NCI-H2227 treated with DMSO at 0.1 percent for 48 hours (cell line): ENCODE data around the gene ARL16.

Source experiments
- DNase-seq: peaks from one replicate; lab custom pipeline; 2025; lab: John Stamatoyannopoulos, UW

The ARL16 gene

GRCh38 chr17:81712468-81713003, 28.9 kb upstream of the ARL16 start:
- DNase-seq = no peak

- peak; percentile 65 for DNase-seq
Measured at GRCh38 chr17:81711814-81712467, 28.3 kb upstream of the ARL16 start, which contains the start of gene SLC25A10. Gene SLC25A10 (plus strand): TSS chr17:81712284. CDS start chr17:81712427, 143 bp downstream.

- DNase-seq = no peak
Measured at GRCh38 chr17:81710514-81711308, 27.1 kb upstream of the ARL16 start.

- DNase-seq = no peak
Measured at GRCh38 chr17:81708739-81709185, 25.2 kb upstream of the ARL16 start.

- no peak for DNase-seq
Measured at GRCh38 chr17:81707725-81708646, 24.4 kb upstream of the ARL16 start.

- DNase-seq = no peak
Measured at GRCh38 chr17:81706757-81707624, 23.4 kb upstream of the ARL16 start.

GRCh38 chr17:81706232-81706611, 22.6 kb upstream of the ARL16 start:
- DNase-seq = no peak

- no peak for DNase-seq
Measured at GRCh38 chr17:81705518-81706231, 22.1 kb upstream of the ARL16 start.

GRCh38 chr17:81703747-81704654, 20.4 kb upstream of the ARL16 start:
- DNase-seq = no peak

- peak; percentile 91 for DNase-seq
Measured at GRCh38 chr17:81702934-81703746, 19.5 kb upstream of the ARL16 start, which contains the start of gene MRPL12. Gene MRPL12 (plus strand): TSS chr17:81703367. CDS start chr17:81703502, 135 bp downstream.

GRCh38 chr17:81701288-81702071, 17.9 kb upstream of the ARL16 start:
- no peak for DNase-seq

GRCh38 chr17:81700353-81701287, 17.0 kb upstream of the ARL16 start:
- no peak for DNase-seq

GRCh38 chr17:81697261-81698044, 13.9 kb upstream of the ARL16 start:
- DNase-seq = no peak

GRCh38 chr17:81696218-81696941, 12.8 kb upstream of the ARL16 start:
- no peak for DNase-seq

- no peak for DNase-seq
Measured at GRCh38 chr17:81695801-81696200, 12.2 kb upstream of the ARL16 start.
